Suprapubic skin (tissue), 4 donors: ENCODE measurements around the gene GBP6. TPM values are rescaled to one million over a fixed set of nuclear protein-coding genes. Genes with fewer than 3 reads are reported as not detected.
A peak's percentile ranks its signal among the peaks of the same experiment; 100 is the strongest.
"Not testable (repeated sequence)": the region's sequence is repeated elsewhere in the genome, so short reads cannot be mapped to it uniquely, and the experiment has no call there.

Experiments
- DNase-seq, 2 donors: peaks; one replicate each; pipeline ENCODE4 v3.0.0-alpha.2; 2019; ENCODE audit warnings: low spot score in 2 of 2
- H3K27ac ChIP-seq: fragments of 200-600 bp; sonication (generic); one replicate; pipeline ENCODE4 v1.5.1; 2019
- H3K27me3 ChIP-seq: fragments of 200-600 bp; sonication (generic); one replicate; pipeline ENCODE4 v1.5.1; 2019
- H3K36me3 ChIP-seq: fragments of 200-600 bp; sonication (generic); one replicate; pipeline ENCODE4 v1.5.1; 2019
- H3K4me1 ChIP-seq: fragments of 200-600 bp; sonication (generic); one replicate; pipeline ENCODE4 v1.5.1; 2019
- H3K4me3 ChIP-seq: fragments of 200-600 bp; sonication (generic); one replicate; pipeline ENCODE4 v1.5.1; 2019; ENCODE audit warnings: mild to moderate bottlenecking
- H3K9me3 ChIP-seq: fragments of 200-600 bp; sonication (generic); one replicate; pipeline ENCODE4 v1.5.1; 2019
- EP300 ChIP-seq: sonication (generic); formaldehyde crosslinking; IDR thresholded peaks from one replicate; pipeline ENCODE4 v1.6.1; 2017; ENCODE audit warnings: antibody characterized with exemption
- POLR2A ChIP-seq, 2 donors: fragments of 450-650 bp; IDR thresholded peaks; one replicate each; pipeline ENCODE4 v1.6.1; 2017; ENCODE audit warnings: antibody characterized with exemption in 2 of 2, mild to moderate bottlenecking in 2 of 2, moderate library complexity in 2 of 2
- POLR2AphosphoS5 ChIP-seq, 3 donors: sonication (generic); formaldehyde crosslinking; IDR thresholded peaks; one replicate each; pipeline ENCODE4 v1.6.1; 2017; ENCODE audit warnings: antibody characterized with exemption in 3 of 3
- WGBS: methylation state at CpG from one replicate; pipeline ENCODE4 v1.1.5; 2018; 5-methylcytosine and 5-hydroxymethylcytosine counted together
- total RNA-seq, 4 donors: library from RNA; depleted of rRNA; stranded (reverse); fragments of >200 nt; gene quantifications; one replicate each; pipeline ENCODE4 v1.1.0, GENCODE V29; 2016
- TF ChIP-seq, protein P1 (sequence below), 2 donors: fragments of 200-600 bp in 1 of 2; fragments of 450-650 bp in 1 of 2; sonication (generic) in 1 of 2; IDR thresholded peaks; one replicate each; pipeline ENCODE4 v1.5.1; 2016 to 2019; ENCODE audit warnings: antibody characterized with exemption in 2 of 2, mild to moderate bottlenecking in 1 of 2, moderate library complexity in 1 of 2

GBP6 gene
- total RNA-seq, 4 donors from 2014 or later = 0.26 to 0.64 (median 0.56) TPM

DNA sequence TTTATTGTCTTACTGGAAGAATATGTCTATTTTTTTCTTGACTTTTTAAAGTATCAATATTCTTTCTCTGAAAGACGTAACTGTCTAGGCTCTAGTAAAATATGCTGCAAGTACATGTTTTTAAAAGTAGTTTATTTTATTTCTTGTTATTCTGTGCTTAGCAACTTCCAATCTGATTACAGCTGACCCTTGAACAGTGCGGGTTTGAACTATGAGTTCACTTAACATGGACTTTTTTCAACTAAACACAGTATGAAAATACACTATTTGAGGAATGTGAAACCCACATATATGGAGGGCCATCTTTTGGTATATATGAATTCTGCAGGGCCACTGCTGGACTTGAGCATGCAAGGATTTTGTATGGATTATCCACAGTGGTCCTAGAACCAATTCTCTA, 26.8 kb downstream of the GBP6 start:
- no peak for DNase-seq
- no peaks in the 10 kb centered on the region for H3K27me3 ChIP-seq
- H3K9me3 ChIP-seq = no peaks in the 10 kb centered on the region
- 91% methylated on average over 2 of the region's 2 CpGs for WGBS
- H3K4me1 ChIP-seq = no peaks in the 10 kb centered on the region
- H3K27ac ChIP-seq = no peak overlapping the region
- no peak overlapping the region for H3K4me3 ChIP-seq
- no peaks in the 10 kb centered on the region for H3K36me3 ChIP-seq
- no peak for TF ChIP-seq POLR2A (IDR thresholded peaks at IDR 0.05)
- TF ChIP-seq EP300 = no peak
- TF ChIP-seq POLR2AphosphoS5 (IDR thresholded peaks at IDR 0.05) = no peak
- TF ChIP-seq, protein P1, sequence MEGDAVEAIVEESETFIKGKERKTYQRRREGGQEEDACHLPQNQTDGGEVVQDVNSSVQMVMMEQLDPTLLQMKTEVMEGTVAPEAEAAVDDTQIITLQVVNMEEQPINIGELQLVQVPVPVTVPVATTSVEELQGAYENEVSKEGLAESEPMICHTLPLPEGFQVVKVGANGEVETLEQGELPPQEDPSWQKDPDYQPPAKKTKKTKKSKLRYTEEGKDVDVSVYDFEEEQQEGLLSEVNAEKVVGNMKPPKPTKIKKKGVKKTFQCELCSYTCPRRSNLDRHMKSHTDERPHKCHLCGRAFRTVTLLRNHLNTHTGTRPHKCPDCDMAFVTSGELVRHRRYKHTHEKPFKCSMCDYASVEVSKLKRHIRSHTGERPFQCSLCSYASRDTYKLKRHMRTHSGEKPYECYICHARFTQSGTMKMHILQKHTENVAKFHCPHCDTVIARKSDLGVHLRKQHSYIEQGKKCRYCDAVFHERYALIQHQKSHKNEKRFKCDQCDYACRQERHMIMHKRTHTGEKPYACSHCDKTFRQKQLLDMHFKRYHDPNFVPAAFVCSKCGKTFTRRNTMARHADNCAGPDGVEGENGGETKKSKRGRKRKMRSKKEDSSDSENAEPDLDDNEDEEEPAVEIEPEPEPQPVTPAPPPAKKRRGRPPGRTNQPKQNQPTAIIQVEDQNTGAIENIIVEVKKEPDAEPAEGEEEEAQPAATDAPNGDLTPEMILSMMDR (IDR thresholded peaks at IDR 0.05) = no peak

DNA sequence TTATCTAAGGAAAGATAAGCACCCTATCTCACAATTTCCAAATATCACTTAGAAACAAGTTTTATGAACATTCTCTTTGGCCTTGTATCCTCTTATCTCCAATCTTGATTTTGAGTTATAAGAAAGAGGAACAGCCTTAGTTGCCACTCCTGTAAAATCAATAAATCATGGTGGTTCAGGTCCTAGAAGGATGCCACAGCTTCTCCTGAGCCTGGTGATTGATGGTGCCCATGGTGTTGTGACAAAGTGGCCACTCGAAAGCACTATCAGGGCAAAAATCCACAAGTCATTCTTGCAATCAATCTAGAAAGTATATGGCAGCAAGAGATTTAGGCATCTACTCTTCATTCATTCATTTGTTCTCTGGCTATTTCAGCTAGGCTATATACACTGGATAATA, 27.8 kb downstream of the GBP6 start:
- DNase-seq = no peak
- TF ChIP-seq POLR2A (IDR thresholded peaks at IDR 0.05) (no peak), EP300 (no peak)
- 55% methylated on average over 1 of the region's 1 CpG for WGBS
- H3K4me3 ChIP-seq = no peak overlapping the region
- no peaks in the 10 kb centered on the region for H3K4me1 ChIP-seq
- H3K27ac ChIP-seq = no peak overlapping the region
- H3K36me3 ChIP-seq = no peaks in the 10 kb centered on the region
- H3K27me3 ChIP-seq = no peaks in the 10 kb centered on the region
- H3K9me3 ChIP-seq = no peaks in the 10 kb centered on the region

DNA sequence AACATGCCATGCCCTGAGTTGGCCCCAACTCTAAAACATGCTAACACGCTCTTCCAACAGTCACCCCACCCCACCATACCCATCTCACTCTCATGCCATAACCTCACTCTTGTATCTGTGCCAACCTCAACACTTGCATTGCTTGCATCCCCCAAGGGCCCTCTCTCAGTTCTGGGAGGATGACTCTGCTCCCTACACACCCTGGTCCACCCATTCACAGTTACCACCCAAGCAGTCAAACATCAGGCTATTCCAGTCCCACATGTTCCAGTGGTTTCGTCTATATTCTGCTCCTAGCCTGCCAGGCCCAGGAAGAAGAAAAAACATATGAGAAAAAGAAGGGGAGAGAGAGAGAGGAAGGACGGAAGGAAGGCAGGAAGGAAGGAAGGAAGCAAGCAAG, 31.0 kb downstream of the GBP6 start:
- H3K27ac ChIP-seq = no peak overlapping the region
- WGBS = 67% methylated on average over 3 of the region's 3 CpGs

DNA sequence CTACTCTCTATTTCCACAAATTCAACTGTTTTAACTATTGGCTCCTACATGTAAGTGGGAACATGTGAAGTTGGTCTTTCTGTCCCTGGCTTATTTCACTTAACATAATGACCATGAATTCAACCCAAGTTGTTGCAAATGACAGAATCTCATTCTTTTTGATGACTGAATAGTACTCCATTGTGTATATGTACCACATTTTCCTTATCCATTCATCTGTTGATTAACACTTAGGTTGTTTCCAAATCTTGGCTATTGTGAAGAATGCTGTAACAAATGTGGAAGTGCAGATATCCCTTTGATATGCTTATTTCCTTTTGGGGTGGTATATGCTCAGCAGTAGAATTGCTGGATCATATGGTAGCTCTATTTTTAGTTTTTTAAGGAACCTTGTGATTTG, 33.0 kb downstream of the GBP6 start:
- DNase-seq = no peak
- TF ChIP-seq, protein P1 (IDR thresholded peaks at IDR 0.05) = no peak
- Histone ChIP-seq H3K36me3 (no peaks in the 10 kb centered on the region), H3K4me1 (no peaks in the 10 kb centered on the region), H3K4me3 (no peak overlapping the region), H3K9me3 (no peaks in the 10 kb centered on the region), H3K27ac (no peak overlapping the region), H3K27me3 (no peaks in the 10 kb centered on the region)

More for the DNA sequence above, 31.0 kb downstream of the GBP6 start:
- no peaks in the 10 kb centered on the region for H3K36me3 ChIP-seq
- H3K27me3 ChIP-seq = no peaks in the 10 kb centered on the region
- DNase-seq = no peak
- no peaks in the 10 kb centered on the region for H3K9me3 ChIP-seq
- no peaks in the 10 kb centered on the region for H3K4me1 ChIP-seq
- no peak for TF ChIP-seq POLR2AphosphoS5 (IDR thresholded peaks at IDR 0.05)
- no peak for TF ChIP-seq POLR2A (IDR thresholded peaks at IDR 0.05)
- TF ChIP-seq EP300 = no peak
- TF ChIP-seq, protein P1 (IDR thresholded peaks at IDR 0.05) = no peak
- no peak overlapping the region for H3K4me3 ChIP-seq

DNA sequence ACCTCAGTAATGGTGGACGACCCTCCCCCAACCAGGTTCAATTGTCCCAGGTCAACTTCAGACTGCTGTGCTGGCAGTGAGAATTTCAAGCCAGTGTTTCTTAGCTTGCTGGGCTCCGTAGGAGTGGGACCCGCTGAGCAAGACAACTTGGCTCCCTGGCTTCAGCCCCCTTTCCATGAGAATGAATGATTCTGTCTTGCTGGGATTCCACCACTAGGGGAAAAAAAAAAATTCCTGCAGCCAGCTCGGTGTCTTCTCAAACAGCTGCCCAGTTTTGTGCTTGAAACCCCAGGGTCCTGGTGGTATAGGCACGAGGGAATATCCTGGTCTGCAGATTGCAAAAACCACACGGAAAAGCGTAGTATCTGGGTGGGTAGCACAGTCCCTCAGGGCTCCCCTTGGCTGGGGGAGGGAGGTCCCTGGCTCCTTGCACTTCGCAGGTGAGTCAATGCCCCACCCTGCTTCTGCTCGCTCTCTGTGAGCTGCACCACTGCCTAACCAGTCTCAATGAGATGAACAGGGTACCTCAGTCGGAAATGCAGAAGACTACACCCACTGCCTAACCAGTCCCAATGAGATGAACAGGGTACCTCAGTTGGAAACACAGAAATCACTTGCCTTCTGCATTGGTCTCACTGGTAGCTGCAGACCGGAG, 41.5 kb downstream of the GBP6 start:
- no peaks in the 10 kb centered on the region for H3K27me3 ChIP-seq
- 81% methylated on average over 8 of the region's 11 CpGs for WGBS
- DNase-seq = no peak
- H3K4me3 ChIP-seq = no peak overlapping the region
- no peaks in the 10 kb centered on the region for H3K9me3 ChIP-seq
- peaks cover 8% of the 10 kb centered on the region for H3K4me1 ChIP-seq
- TF ChIP-seq, protein P1 (IDR thresholded peaks at IDR 0.05) = no peak
- TF ChIP-seq EP300 (no peak), POLR2A (IDR thresholded peaks at IDR 0.05) (no peak), POLR2AphosphoS5 (IDR thresholded peaks at IDR 0.05) (no peak)
- no peak overlapping the region for H3K27ac ChIP-seq
- H3K36me3 ChIP-seq = no peaks in the 10 kb centered on the region

DNA sequence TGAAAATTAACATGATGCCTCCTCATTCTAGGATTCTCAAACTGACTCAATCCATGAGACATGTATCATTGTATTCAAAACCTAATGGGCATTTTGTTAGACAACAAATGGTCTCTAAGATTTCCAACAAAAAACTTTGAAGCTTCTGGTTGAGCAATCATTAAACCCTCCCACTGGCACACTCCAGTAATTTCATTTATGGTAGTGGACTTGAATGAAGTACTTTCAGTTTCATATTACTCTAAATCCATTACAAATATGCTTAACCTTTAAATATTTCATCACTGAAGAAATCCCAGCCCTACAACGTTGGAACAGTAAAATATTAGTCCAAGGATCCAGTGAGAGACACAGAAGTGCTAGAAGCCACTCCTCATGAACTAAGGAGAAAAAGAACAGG, 43.5 kb downstream of the GBP6 start:
- Histone ChIP-seq H3K4me1 (peaks cover 8% of the 10 kb centered on the region), H3K9me3 (no peaks in the 10 kb centered on the region), H3K4me3 (peak overlapping the region; percentile 29), H3K36me3 (no peaks in the 10 kb centered on the region), H3K27ac (no peak overlapping the region), H3K27me3 (no peaks in the 10 kb centered on the region)
- 3% methylated on average over 1 of the region's 1 CpG for WGBS
- no peak for DNase-seq
- TF ChIP-seq POLR2AphosphoS5 (IDR thresholded peaks at IDR 0.05) = no peak
- no peak for TF ChIP-seq EP300
- TF ChIP-seq, protein P1 (IDR thresholded peaks at IDR 0.05) = no peak
- TF ChIP-seq POLR2A (IDR thresholded peaks at IDR 0.05) = no peak

DNA sequence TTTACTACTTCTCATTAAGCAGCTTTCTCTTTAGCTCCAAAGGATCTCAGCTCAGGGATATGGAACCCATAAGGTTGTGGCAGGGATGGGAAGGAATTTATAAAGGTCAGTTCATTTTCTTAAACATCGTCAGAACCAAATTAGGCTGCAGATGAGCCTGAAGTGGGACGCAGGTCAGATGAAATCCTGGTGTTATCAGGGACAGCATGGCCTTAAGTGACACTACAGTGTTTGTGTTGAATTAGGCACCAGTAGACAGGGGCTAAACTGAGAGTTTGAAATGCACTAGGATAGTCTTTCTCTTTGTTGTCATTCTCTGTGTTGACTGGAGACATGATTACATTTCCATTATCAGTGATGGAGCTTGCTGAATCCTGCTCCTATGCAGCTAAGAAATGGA, 43.9 kb downstream of the GBP6 start:
- not testable (repeated sequence) for H3K9me3 ChIP-seq, H3K27ac ChIP-seq, H3K27me3 ChIP-seq, H3K4me1 ChIP-seq, DNase-seq, H3K36me3 ChIP-seq
- H3K4me3 ChIP-seq = peak overlapping the region; percentile 29
- 53% methylated on average over 2 of the region's 2 CpGs for WGBS
